GM12878 (cell line): ENCODE data around the gene PI16. TPM values are rescaled to one million over a fixed set of nuclear protein-coding genes. Genes with fewer than 3 reads are reported as not detected.

ENCODE experiments used
- BACH1 ChIP-seq: fragments of 450-650 bp; IDR thresholded peaks from 2 replicates; pipeline ENCODE4 v1.6.1; 2017; ENCODE audit warnings: mild to moderate bottlenecking, borderline replicate concordance
- BHLHE40 ChIP-seq, 2 experiments: fragments of 450-650 bp in 1 of 2; IDR thresholded peaks; 2 replicates each; pipeline ENCODE4 v1.6.1; 2011 to 2017; ENCODE audit warnings: low read depth in 2 of 2, borderline replicate concordance in 1 of 2, improper control_type of control experiment in 1 of 2, low read length in 1 of 2, mild to moderate bottlenecking in 1 of 2
- BMI1 ChIP-seq: fragments of 450-650 bp; IDR thresholded peaks from 2 replicates; pipeline ENCODE4 v1.6.1; 2016; ENCODE audit warnings: mild to moderate bottlenecking, moderate library complexity, borderline replicate concordance
- CHD1 ChIP-seq: IDR thresholded peaks from 2 replicates; pipeline ENCODE4 v1.6.1; 2012; ENCODE audit warnings: low read depth, low read length, improper control_type of control experiment
- EP300 ChIP-seq, 2 experiments: fragments of 150-350 bp in 1 of 2; IDR thresholded peaks; 2 replicates each; pipeline ENCODE4 v1.6.1; 2011 to 2012; ENCODE audit warnings: low read depth in 2 of 2, low read length in 2 of 2, borderline replicate concordance in 1 of 2, improper control_type of control experiment in 1 of 2, inconsistent platforms in 1 of 2; ENCODE audit not compliant: control insufficient read depth in 1 of 2
- FOXK2 ChIP-seq: fragments of 450-650 bp; IDR thresholded peaks from 2 replicates; pipeline ENCODE4 v1.6.1; 2017; ENCODE audit warnings: mild to moderate bottlenecking, moderate library complexity
- GABPA ChIP-seq: IDR thresholded peaks from 2 replicates; pipeline ENCODE4 v1.6.1; 2014; ENCODE audit warnings: antibody characterized with exemption, low read depth, mild to moderate bottlenecking, inconsistent platforms
- HDGF ChIP-seq: fragments of 450-650 bp; IDR thresholded peaks from 2 replicates; pipeline ENCODE4 v1.6.1; 2016; ENCODE audit warnings: antibody characterized with exemption
- KAT2A ChIP-seq: conservative IDR thresholded peaks from 2 replicates; pipeline ENCODE4 v1.6.1; 2011; ENCODE audit warnings: low read depth, low read length; ENCODE audit not compliant: control insufficient read depth
- MTA2 ChIP-seq: fragments of 450-650 bp; IDR thresholded peaks from 2 replicates; pipeline ENCODE4 v1.6.1; 2016; ENCODE audit warnings: low read depth, mild to moderate bottlenecking, moderate library complexity
- MYC ChIP-seq: IDR thresholded peaks from 2 replicates; pipeline ENCODE4 v1.6.1; 2011; ENCODE audit warnings: mild to moderate bottlenecking, low read length, moderate library complexity, inconsistent platforms; ENCODE audit not compliant: insufficient read depth, insufficient replicate concordance, insufficient read length, severe bottlenecking
- PAX5 ChIP-seq: IDR thresholded peaks from 2 replicates; pipeline ENCODE4 v1.6.1; 2011; ENCODE audit warnings: low read depth, low read length, borderline replicate concordance
- SIN3A ChIP-seq: IDR thresholded peaks from 2 replicates; pipeline ENCODE4 v1.6.1; 2012; ENCODE audit warnings: low read depth, low read length, improper control_type of control experiment
- SMAD5 ChIP-seq: IDR thresholded peaks from 2 replicates; pipeline ENCODE4 v1.6.1; 2016; ENCODE audit warnings: antibody characterized with exemption, low read depth
- SP1 ChIP-seq: IDR thresholded peaks from one replicate; pipeline ENCODE4 v1.6.1; 2011; ENCODE audit warnings: low read depth, low read length
- SPI1 ChIP-seq: IDR thresholded peaks from 2 replicates; pipeline ENCODE4 v1.6.1; 2011; ENCODE audit warnings: low read depth, mild to moderate bottlenecking, low read length, moderate library complexity, borderline replicate concordance; ENCODE audit not compliant: insufficient read depth
- STAT1 ChIP-seq: fragments of 450-650 bp; conservative IDR thresholded peaks from 2 replicates; pipeline ENCODE4 v1.6.1; 2014; ENCODE audit warnings: antibody characterized with exemption, mild to moderate bottlenecking
- TAF1 ChIP-seq: IDR thresholded peaks from 2 replicates; pipeline ENCODE4 v1.6.1; 2011; ENCODE audit warnings: mild to moderate bottlenecking, low read depth, low read length, borderline replicate concordance
- TCF3 ChIP-seq: IDR thresholded peaks from 2 replicates; pipeline ENCODE4 v1.6.1; 2012; ENCODE audit warnings: low read depth, mild to moderate bottlenecking, low read length, borderline replicate concordance; ENCODE audit not compliant: insufficient read depth
- TCF7 ChIP-seq: IDR thresholded peaks from 2 replicates; pipeline ENCODE4 v1.6.1; 2014; ENCODE audit warnings: antibody characterized with exemption, borderline replicate concordance
- YY1 ChIP-seq: IDR thresholded peaks from 2 replicates; pipeline ENCODE4 v1.6.1; 2011; ENCODE audit warnings: low read depth, mild to moderate bottlenecking, low read length
- polyA plus RNA-seq, 11 experiments: library from polyadenylated mRNA; depleted of rRNA in 4 of 11; unstranded in 6 of 11; stranded (reverse) in 5 of 11; fragments of >200 nt; fragmentation: Nextera tagmentation in 4 of 11; fragmentation: Illumina TruSeq in 1 of 11; extraction: Ambion mirVana in 4 of 11; extraction: Trizol in 1 of 11; gene quantifications; 1 replicate in 1 of 11; 2 replicates in 10 of 11; pipeline versions ENCODE4 v1.2.1 to v1.2.3, GENCODE V29; 2011 to 2016; ENCODE audit warnings: inconsistent platforms in 2 of 11, missing spikeins in 2 of 11, low read depth in 1 of 11
- total RNA-seq, 4 experiments: library from RNA; depleted of rRNA in 3 of 4; stranded (reverse); fragments of >200 nt in 3 of 4; fragmentation: Illumina TruSeq in 1 of 4; extraction: Trizol in 1 of 4; gene quantifications; 2 replicates each; pipeline versions ENCODE4 v1.2.1 to v1.2.3, GENCODE V29; 2013 to 2021
- TF ChIP-seq, protein P1 (sequence below): IDR thresholded peaks from 2 replicates; pipeline ENCODE4 v1.6.1; 2012; ENCODE audit warnings: low read depth, low read length, improper control_type of control experiment
- TF ChIP-seq, protein P2 (sequence below): fragments of 450-650 bp; IDR thresholded peaks from 2 replicates; pipeline ENCODE4 v1.6.1; 2014; ENCODE audit warnings: mild to moderate bottlenecking
- TF ChIP-seq, protein P3 (sequence below): fragments of 450-650 bp; IDR thresholded peaks from 2 replicates; pipeline ENCODE4 v1.6.1; 2016; ENCODE audit warnings: mild to moderate bottlenecking

PI16 gene
- total and polyA plus RNA-seq, 10 of the 15 experiments (the other 5 are each of a cell fraction or from before 2014, with no cell fraction given): 0.08 to 0.12 TPM; not detected in 8

DNA sequence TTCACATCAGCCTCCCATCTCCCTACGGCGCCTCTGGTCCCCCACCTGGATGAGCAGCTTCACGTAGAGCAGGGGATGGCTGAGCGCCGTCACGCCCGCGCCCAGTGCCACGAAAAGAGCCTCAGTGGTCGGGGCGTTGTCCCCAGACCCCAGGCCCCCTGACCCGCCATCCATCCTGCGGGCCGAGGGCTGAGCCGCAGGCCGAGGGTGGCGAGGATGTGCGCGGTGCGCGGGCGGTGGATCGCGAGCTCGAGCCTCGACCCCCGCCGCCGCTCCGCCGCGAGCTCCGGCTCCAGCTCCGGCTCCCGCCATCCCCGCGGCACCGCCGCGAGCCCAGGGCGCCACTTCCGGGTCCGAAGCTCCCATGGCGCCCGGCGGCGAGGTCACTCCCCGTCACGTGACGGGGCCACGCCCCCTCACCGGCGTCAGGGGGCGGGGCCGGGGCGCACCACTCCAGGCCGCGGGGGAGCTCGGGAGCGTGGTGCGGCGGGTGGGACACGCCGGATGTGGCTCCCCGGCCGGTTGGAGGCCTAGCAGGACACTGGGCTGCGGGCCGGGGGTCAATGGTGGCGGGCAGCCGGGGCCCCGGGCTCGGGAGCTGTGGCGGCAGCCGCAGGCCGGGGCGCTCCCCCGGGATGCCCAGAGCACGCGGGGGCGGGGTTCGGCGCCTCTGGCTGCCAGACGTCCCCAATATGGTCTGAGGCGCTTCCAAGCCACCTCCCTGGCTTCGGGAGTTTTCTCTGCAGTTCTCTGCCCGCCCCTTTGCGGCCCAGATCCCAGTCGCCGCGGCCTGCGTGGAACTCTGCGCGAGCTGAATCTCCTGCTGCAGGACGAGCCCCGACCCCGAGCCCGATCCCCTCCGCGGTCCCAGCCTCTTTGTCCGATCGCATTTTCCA, 31.5 kb downstream of the PI16 start, which contains the start of gene MTCH1 (continued):
- 0 out of 2 replicates have a peak, but pooled peaks have one; percentile 62 for TF ChIP-seq TCF3
- no peak for TF ChIP-seq SPI1
- peak; percentile 87 for TF ChIP-seq SP1
- TF ChIP-seq, protein P1, sequence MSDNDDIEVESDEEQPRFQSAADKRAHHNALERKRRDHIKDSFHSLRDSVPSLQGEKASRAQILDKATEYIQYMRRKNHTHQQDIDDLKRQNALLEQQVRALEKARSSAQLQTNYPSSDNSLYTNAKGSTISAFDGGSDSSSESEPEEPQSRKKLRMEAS: peak; percentile 96
- TF ChIP-seq BMI1: no peak
- TF ChIP-seq GABPA: no peak
- no peak; the same call in 1 of the 2 replicates for TF ChIP-seq STAT1
- peak; percentile 97 to 99 for TF ChIP-seq BHLHE40 (IDR thresholded peaks at IDR 0.05; ENCODE audit: borderline replicate concordance in 1 of 2, low read depth in 2 of 2, low read length in 1 of 2)
- TF ChIP-seq SIN3A: peak; percentile 82
- peak; percentile 96 for TF ChIP-seq FOXK2
- TF ChIP-seq BACH1: peak; percentile 91
- TF ChIP-seq HDGF: no peak
- TF ChIP-seq, protein P2, sequence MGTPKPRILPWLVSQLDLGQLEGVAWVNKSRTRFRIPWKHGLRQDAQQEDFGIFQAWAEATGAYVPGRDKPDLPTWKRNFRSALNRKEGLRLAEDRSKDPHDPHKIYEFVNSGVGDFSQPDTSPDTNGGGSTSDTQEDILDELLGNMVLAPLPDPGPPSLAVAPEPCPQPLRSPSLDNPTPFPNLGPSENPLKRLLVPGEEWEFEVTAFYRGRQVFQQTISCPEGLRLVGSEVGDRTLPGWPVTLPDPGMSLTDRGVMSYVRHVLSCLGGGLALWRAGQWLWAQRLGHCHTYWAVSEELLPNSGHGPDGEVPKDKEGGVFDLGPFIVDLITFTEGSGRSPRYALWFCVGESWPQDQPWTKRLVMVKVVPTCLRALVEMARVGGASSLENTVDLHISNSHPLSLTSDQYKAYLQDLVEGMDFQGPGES: no peak; the same call in 1 of the 2 replicates
- no peak for TF ChIP-seq MYC
- no peak for TF ChIP-seq EP300 (IDR thresholded peaks at IDR 0.05; ENCODE audit: borderline replicate concordance in 1 of 2, control insufficient read depth in 1 of 2, low read depth in 2 of 2, low read length in 2 of 2)
- no peak for TF ChIP-seq MTA2
- peak; percentile 97 for TF ChIP-seq CHD1
- no peak for TF ChIP-seq KAT2A
- no peak for TF ChIP-seq TCF7
- TF ChIP-seq PAX5: no peak
- TF ChIP-seq TAF1: peak; percentile 96
- TF ChIP-seq, protein P3, sequence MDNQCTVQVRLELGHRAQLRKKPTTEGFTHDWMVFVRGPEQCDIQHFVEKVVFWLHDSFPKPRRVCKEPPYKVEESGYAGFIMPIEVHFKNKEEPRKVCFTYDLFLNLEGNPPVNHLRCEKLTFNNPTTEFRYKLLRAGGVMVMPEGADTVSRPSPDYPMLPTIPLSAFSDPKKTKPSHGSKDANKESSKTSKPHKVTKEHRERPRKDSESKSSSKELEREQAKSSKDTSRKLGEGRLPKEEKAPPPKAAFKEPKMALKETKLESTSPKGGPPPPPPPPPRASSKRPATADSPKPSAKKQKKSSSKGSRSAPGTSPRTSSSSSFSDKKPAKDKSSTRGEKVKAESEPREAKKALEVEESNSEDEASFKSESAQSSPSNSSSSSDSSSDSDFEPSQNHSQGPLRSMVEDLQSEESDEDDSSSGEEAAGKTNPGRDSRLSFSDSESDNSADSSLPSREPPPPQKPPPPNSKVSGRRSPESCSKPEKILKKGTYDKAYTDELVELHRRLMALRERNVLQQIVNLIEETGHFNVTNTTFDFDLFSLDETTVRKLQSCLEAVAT: no peak
- peak; percentile 32; the same call in 1 of the 2 replicates for TF ChIP-seq SMAD5
- peak; percentile 94 for TF ChIP-seq YY1
